HAP-1 (cell line): ENCODE results near the gene PTGES.
A peak's percentile ranks its signal among the peaks of the same experiment; 100 is the strongest.
"Not testable (repeated sequence)": the region's sequence is repeated elsewhere in the genome, so short reads cannot be mapped to it uniquely, and the experiment has no call there.

Experiments
- DNase-seq, 2 experiments: peaks; one replicate each; pipeline ENCODE4 v3.0.0-alpha.2; 2016 to 2020; ENCODE audit warnings: low spot score in 2 of 2
- H3K27me3 ChIP-seq: fragments of 250-450 bp; sonication (Bioruptor Pico); 2 replicates; pipeline ENCODE4 v1.5.1; 2020; ENCODE audit warnings: low read depth, mild to moderate bottlenecking, moderate library complexity
- H3K36me3 ChIP-seq: fragments of 250-450 bp; sonication (Bioruptor Pico); replicated peaks from 2 replicates; pipeline ENCODE4 v1.5.1; 2020; ENCODE audit warnings: mild to moderate bottlenecking
- H3K4me1 ChIP-seq: fragments of 250-450 bp; sonication (Bioruptor Pico); 2 replicates; pipeline ENCODE4 v1.5.1; 2020; ENCODE audit warnings: mild to moderate bottlenecking
- H3K4me3 ChIP-seq: fragments of 250-450 bp; sonication (Bioruptor Pico); 2 replicates; pipeline ENCODE4 v1.5.1; 2020; ENCODE audit warnings: mild to moderate bottlenecking, moderate library complexity
- H3K9me3 ChIP-seq: fragments of 250-450 bp; sonication (Bioruptor Pico); 2 replicates; pipeline ENCODE4 v1.5.1; 2020; ENCODE audit warnings: mild to moderate bottlenecking, moderate library complexity
- in situ Hi-C: fragments of 300-500 bp; cut with MboI; formaldehyde crosslinking; loops from 3 replicates; pipeline ENCODE4 v1.14.3; 2020; ENCODE audit warnings: low sequenced_read_pairs, inconsistent platforms, mixed read lengths

The PTGES gene

GRCh38 chr9:129777769-129778130 lies 24.9 kb upstream of the PTGES start:
- no peaks in the 10 kb centered on the region for H3K4me1 ChIP-seq
- no peaks in the 10 kb centered on the region for H3K36me3 ChIP-seq
- no peaks in the 10 kb centered on the region for H3K27me3 ChIP-seq
- in situ Hi-C loops = no loop called here
- H3K4me3 ChIP-seq = no peak overlapping the region
- no peaks in the 10 kb centered on the region for H3K9me3 ChIP-seq
- no peak for DNase-seq

DNA sequence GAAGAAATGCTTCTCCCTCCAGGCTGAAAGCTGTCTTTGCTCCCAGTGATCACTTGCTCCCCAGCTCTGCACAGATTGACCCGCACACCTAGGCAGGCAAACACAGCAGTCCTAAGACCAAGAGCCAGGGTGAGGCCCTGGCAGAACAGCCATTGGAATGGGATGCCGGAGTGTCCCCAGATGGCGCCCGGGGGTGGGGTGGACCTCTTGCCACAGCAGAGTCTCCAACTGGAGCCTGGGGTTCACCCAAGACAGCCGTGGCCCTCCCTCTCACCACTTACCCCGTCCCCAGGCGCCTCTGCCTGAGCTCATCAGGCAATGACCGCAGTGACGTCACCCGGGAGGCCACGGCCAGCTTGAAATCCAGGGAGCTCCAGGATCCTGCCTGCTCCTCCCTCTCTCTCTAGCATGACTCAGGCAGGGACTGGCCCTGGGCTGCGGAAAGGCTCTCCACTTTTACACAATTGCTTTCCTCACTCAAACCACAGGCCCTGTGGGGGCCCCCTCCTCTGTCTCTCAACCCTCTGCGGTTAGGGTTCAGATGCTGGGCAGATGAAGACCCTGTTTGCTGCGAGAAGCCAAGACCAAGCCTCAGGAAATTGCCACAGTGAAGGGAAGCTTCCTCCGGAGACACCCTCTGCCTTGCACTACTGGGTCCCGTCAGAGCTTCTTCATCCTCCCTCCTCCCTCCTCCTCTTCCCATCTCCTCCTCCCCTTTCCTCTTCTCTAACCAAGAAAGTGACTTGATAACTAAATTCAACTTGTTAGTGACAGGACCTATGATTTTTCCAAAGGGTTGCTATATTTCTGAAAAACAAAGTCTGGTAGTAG lies 24.3 kb upstream of the PTGES start:
- no peaks in the 10 kb centered on the region for H3K9me3 ChIP-seq
- in situ Hi-C loops = no loop called here
- H3K4me3 ChIP-seq = no peak overlapping the region
- DNase-seq = peak in 1 of 2 experiments; percentile 49
- no peaks in the 10 kb centered on the region for H3K4me1 ChIP-seq
- no peaks in the 10 kb centered on the region for H3K36me3 ChIP-seq
- no peaks in the 10 kb centered on the region for H3K27me3 ChIP-seq

DNA sequence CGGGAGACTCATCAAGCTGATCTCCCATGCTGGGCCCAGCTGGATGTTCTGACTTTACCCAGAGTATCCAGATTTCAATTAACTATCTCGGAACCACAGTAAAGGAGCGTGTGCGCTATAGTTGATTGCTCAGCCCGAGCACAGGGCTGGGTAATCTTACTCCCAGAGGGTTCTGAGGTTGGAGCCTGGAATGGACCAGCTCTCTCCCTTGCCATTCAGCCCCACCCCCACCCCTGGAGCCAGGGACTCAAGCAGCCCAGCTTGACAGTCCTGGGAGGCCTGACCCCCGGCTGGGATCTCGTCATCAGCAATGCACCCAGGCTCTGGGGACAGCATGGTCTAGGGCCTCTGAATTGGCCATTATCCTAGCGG lies 23.7 kb upstream of the PTGES start:
- in situ Hi-C loops = no loop called here
- H3K4me3 ChIP-seq = no peak overlapping the region
- H3K4me1 ChIP-seq = no peaks in the 10 kb centered on the region
- no peaks in the 10 kb centered on the region for H3K9me3 ChIP-seq
- H3K27me3 ChIP-seq = no peaks in the 10 kb centered on the region
- no peak for DNase-seq
- no peaks in the 10 kb centered on the region for H3K36me3 ChIP-seq

- H3K4me1 ChIP-seq, H3K9me3 ChIP-seq, in situ Hi-C loops, H3K27me3 ChIP-seq, DNase-seq, H3K4me3 ChIP-seq, H3K36me3 ChIP-seq: not testable (repeated sequence)
These were observed 23.3 kb upstream of the PTGES start for GRCh38 chr9:129776096-129776495.

- in situ Hi-C loops = no loop called here
- H3K36me3 ChIP-seq = no peaks in the 10 kb centered on the region
- H3K9me3 ChIP-seq = no peaks in the 10 kb centered on the region
- no peak overlapping the region for H3K4me3 ChIP-seq
- H3K27me3 ChIP-seq = no peaks in the 10 kb centered on the region
- no peak for DNase-seq
- H3K4me1 ChIP-seq = no peaks in the 10 kb centered on the region
These were observed 22.6 kb upstream of the PTGES start for GRCh38 chr9:129775448-129775798.

- no peak for DNase-seq
- Histone ChIP-seq H3K9me3 (no peaks in the 10 kb centered on the region), H3K27me3 (no peaks in the 10 kb centered on the region), H3K36me3 (no peaks in the 10 kb centered on the region), H3K4me3 (no peak overlapping the region), H3K4me1 (no peaks in the 10 kb centered on the region)
- in situ Hi-C loops = no loop called here
These were observed 22.1 kb upstream of the PTGES start for GRCh38 chr9:129774791-129775447.

- in situ Hi-C loops = no loop called here
- H3K4me3 ChIP-seq = no peak overlapping the region
- no peak for DNase-seq
These were observed 20.6 kb upstream of the PTGES start for GRCh38 chr9:129773262-129774048.

GRCh38 chr9:129770741-129771140 lies 17.9 kb upstream of the PTGES start:
- in situ Hi-C loops = no loop called here
- Histone ChIP-seq H3K27me3 (no peaks in the 10 kb centered on the region), H3K9me3 (no peaks in the 10 kb centered on the region), H3K4me1 (no peaks in the 10 kb centered on the region), H3K4me3 (no peak overlapping the region), H3K36me3 (no peaks in the 10 kb centered on the region)
- DNase-seq = no peak

More at GRCh38 chr9:129773262-129774048, 20.6 kb upstream of the PTGES start:
- H3K9me3 ChIP-seq = no peaks in the 10 kb centered on the region
- no peaks in the 10 kb centered on the region for H3K27me3 ChIP-seq
- H3K36me3 ChIP-seq = no peaks in the 10 kb centered on the region
- no peaks in the 10 kb centered on the region for H3K4me1 ChIP-seq

DNA sequence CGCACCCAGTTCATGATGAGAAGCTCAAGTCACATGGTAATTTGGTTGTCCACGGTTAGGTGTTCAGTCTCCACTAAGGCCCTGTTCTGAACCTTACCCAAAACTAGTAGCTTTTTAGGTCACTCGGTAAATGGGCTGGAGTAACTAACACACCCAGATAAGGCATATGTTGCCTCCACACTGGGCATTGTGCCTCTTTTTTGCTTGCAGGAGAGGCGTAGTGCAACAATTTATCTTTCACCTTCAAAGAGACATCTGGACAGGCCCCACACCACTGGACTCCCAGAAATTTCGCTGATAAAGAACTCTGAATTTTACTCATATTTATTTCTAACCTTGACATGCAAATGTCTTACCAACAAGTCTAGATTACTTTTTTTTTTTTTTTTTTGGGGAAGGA lies 16.8 kb upstream of the PTGES start:
- H3K36me3 ChIP-seq = no peaks in the 10 kb centered on the region
- no peaks in the 10 kb centered on the region for H3K27me3 ChIP-seq
- H3K4me1 ChIP-seq = no peaks in the 10 kb centered on the region
- in situ Hi-C loops = no loop called here
- no peak overlapping the region for H3K4me3 ChIP-seq
- DNase-seq = no peak
- H3K9me3 ChIP-seq = no peaks in the 10 kb centered on the region

GRCh38 chr9:129768486-129768885 lies 15.6 kb upstream of the PTGES start:
- Histone ChIP-seq H3K4me3 (no peak overlapping the region), H3K9me3 (no peaks in the 10 kb centered on the region), H3K4me1 (no peaks in the 10 kb centered on the region), H3K27me3 (no peaks in the 10 kb centered on the region), H3K36me3 (no peaks in the 10 kb centered on the region)
- DNase-seq = no peak
- in situ Hi-C loops = no loop called here

- in situ Hi-C loops = no loop called here
- no peak for DNase-seq
- Histone ChIP-seq H3K4me3 (no peak overlapping the region), H3K36me3 (no peaks in the 10 kb centered on the region), H3K4me1 (no peaks in the 10 kb centered on the region), H3K9me3 (no peaks in the 10 kb centered on the region), H3K27me3 (no peaks in the 10 kb centered on the region)
These were observed 13.0 kb upstream of the PTGES start for GRCh38 chr9:129765764-129766317.

DNA sequence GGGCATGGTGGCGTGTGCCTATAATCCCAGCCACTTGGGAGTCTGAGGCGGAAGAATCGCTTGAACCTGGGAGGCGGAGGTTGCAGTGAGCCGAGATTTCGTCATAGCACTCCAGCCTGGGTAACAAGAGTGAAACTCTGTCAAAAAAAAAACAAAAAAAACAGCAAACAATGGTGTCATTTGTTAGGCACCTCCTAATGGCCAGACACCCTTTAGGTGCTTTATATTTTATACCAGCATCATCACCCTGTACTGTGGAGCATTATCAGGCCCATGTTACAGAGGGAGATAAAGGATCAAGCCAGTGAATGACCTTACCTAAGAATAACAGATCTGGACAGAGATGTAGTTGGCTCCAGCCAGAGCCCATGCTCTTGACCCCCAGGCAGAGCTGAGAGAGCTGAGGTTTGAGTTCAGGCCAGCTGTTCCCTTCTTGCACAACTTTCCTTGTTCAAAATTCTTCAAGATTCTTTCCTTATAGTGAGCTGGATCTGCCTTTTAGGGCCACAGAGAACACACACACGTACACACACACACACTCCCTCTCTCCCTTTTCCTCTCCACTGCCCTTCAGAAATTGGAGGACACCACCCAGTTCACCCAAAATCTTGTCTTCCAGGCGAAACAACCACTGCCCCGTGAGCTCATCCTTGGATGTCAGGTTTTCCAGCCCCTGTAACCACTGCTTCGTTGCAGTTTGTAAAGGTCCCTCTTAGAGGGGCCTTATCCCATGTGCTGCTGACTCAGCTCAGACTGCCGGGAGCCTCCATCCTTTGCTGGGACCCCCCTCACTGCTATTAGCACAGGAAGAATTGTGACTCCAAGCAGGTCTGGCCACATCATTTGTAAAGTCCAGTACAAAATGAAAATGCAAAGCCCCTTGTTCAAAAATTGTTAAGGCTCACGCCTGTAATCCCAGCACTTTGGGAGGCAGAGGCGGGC lies 10.4 kb upstream of the PTGES start:
- H3K9me3 ChIP-seq = no peaks in the 10 kb centered on the region
- in situ Hi-C loops = no loop called here
- H3K36me3 ChIP-seq = no peaks in the 10 kb centered on the region
- no peak overlapping the region for H3K4me3 ChIP-seq
- no peak for DNase-seq
- no peaks in the 10 kb centered on the region for H3K4me1 ChIP-seq
- no peaks in the 10 kb centered on the region for H3K27me3 ChIP-seq

- H3K4me3 ChIP-seq, H3K27me3 ChIP-seq, in situ Hi-C loops, H3K36me3 ChIP-seq, DNase-seq, H3K4me1 ChIP-seq, H3K9me3 ChIP-seq: not testable (repeated sequence)
These were observed 9.6 kb upstream of the PTGES start for GRCh38 chr9:129762370-129762984.
